Panc1 (cell line): ENCODE results near the gene GPC6. TPM values are rescaled to one million over a fixed set of nuclear protein-coding genes. Genes with fewer than 3 reads are reported as not detected.

Experiments
- ATAC-seq: fragments of 200-7000 bp; cut with Tn5 transposase; 2 replicates; pipeline ENCODE4 v1.9.1; 2020; ENCODE audit warnings: mild to moderate bottlenecking, moderate library complexity
- BruUV-seq: library from RNA; stranded (reverse); fragments of 400-500 nt; replicated peaks from 2 replicates; lab custom pipeline; 2021; lab: Mats Ljungman, UMichigan
- CTCF ChIA-PET: fragments of 300-600 bp; sonication (Branson Sonifier 250); formaldehyde crosslinking; loops from one replicate; lab custom pipeline; 2022; ENCODE audit warnings: antibody characterized with exemption; lab: Charles Lee
- POLR2A ChIA-PET: fragments of 300-600 bp; sonication (Branson Sonifier 250); formaldehyde crosslinking; loops from one replicate; lab custom pipeline; 2022; ENCODE audit warnings: antibody characterized with exemption; lab: Charles Lee
- DNase-seq: peaks from one replicate; pipeline ENCODE4 v3.0.0-alpha.2; 2010; ENCODE audit warnings: low read depth, low spot score
- H3K27ac ChIP-seq: 2 replicates; pipeline ENCODE4 v1.5.1; 2011; ENCODE audit warnings: mild to moderate bottlenecking, low read length, inconsistent platforms
- H3K27me3 ChIP-seq: fragments of 200-500 bp; sonication (Bioruptor generic); 2 replicates; pipeline ENCODE4 v1.6.0; 2014; ENCODE audit warnings: low read length, inconsistent platforms; ENCODE audit not compliant: control insufficient read depth, insufficient read depth
- H3K36me3 ChIP-seq: fragments of 200-500 bp; sonication (Bioruptor generic); 2 replicates; pipeline ENCODE4 v1.5.1; 2014; ENCODE audit warnings: inconsistent platforms, mild to moderate bottlenecking, low read length, moderate library complexity; ENCODE audit not compliant: control insufficient read depth, insufficient read depth
- H3K4me1 ChIP-seq: 2 replicates; pipeline ENCODE4 v1.5.1; 2011; ENCODE audit warnings: inconsistent platforms, mild to moderate bottlenecking, low read length, moderate library complexity; ENCODE audit not compliant: control insufficient read depth, insufficient read depth
- H3K4me3 ChIP-seq, 2 experiments: 2 replicates each; pipeline ENCODE4 v1.5.1; 2011 to 2012; ENCODE audit warnings: low read depth in 2 of 2, low read length in 2 of 2, mild to moderate bottlenecking in 2 of 2, inconsistent platforms in 1 of 2, moderate library complexity in 1 of 2
- H3K9me3 ChIP-seq: fragments of 200-500 bp; sonication (Bioruptor generic); 2 replicates; pipeline ENCODE4 v1.5.1; 2014; ENCODE audit warnings: low read depth, mild to moderate bottlenecking, inconsistent platforms, low read length, moderate library complexity; ENCODE audit not compliant: control insufficient read depth, insufficient read depth
- POLR2AphosphoS5 ChIP-seq: IDR thresholded peaks from 2 replicates; pipeline ENCODE4 v1.6.1; 2012; ENCODE audit warnings: mild to moderate bottlenecking, low read depth, low read length, moderate library complexity
- SIN3A ChIP-seq: IDR thresholded peaks from 2 replicates; pipeline ENCODE4 v1.6.1; 2012; ENCODE audit warnings: low read depth, mild to moderate bottlenecking, low read length, moderate library complexity, borderline replicate concordance; ENCODE audit not compliant: insufficient read depth
- TCF7L2 ChIP-seq: IDR thresholded peaks from 2 replicates; pipeline ENCODE4 v1.6.1; 2011; ENCODE audit warnings: mild to moderate bottlenecking, low read depth, low read length, inconsistent platforms
- in situ Hi-C: cut with HindIII; loops from 2 replicates; pipeline ENCODE4 v1.10.0; 2016; ENCODE audit warnings: low sequenced_read_pairs, low pct_unique_long_range_greater_than_20kb
- intact Hi-C: fragments of 100-400 bp; cut with micrococcal nuclease; formaldehyde crosslinking; loops from one replicate; pipeline ENCODE4 v1.10.0; 2022; ENCODE audit not compliant: unreplicated experiment
- total RNA-seq: library from RNA; stranded (reverse); gene quantifications from one replicate; pipeline ENCODE4 v1.2.1, GENCODE V29; 2021; ENCODE audit not compliant: unreplicated experiment
- TF ChIP-seq, protein P1 (sequence below): fragments of 450-650 bp; IDR thresholded peaks from 2 replicates; pipeline ENCODE4 v1.5.1; 2017; ENCODE audit warnings: mild to moderate bottlenecking
- TF ChIP-seq, protein P2 (sequence below), 2 experiments: IDR thresholded peaks; 2 replicates each; pipeline ENCODE4 v1.6.1; 2011 to 2012; ENCODE audit warnings: low read depth in 2 of 2, control low read depth in 1 of 2, low read length in 1 of 2, mild to moderate bottlenecking in 1 of 2, moderate library complexity in 1 of 2; ENCODE audit not compliant: insufficient read depth in 1 of 2

The GPC6 gene
- total RNA-seq, 1 experiment from 2014 or later, result 4.8 TPM

DNA sequence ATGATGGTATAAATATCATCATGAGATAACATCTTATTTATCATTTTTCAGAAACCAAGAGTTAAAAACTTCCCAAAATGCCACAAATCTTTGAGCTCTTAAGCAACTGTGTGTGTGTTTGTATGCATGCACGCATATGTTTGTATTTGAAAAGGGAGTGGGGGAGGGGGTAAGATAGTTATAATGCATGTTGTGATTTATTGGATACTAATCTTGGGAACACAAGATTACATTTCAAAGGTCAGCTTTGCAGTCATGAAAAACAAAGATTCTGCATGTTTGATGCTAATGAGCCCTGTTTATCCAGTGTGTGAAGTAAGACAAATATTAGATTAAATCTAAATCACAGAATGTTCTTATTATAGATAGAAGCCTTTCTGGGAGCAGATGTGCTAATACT, 897.0 kb downstream of the GPC6 start:
- DNase-seq (no peak), ATAC-seq (no peak)
- ChIA-PET POLR2A (no interaction called here), CTCF (no interaction called here)
- no peaks in the 10 kb centered on the region for H3K4me1 ChIP-seq
- no peaks in the 10 kb centered on the region for H3K27me3 ChIP-seq
- H3K9me3 ChIP-seq, result no peaks in the 10 kb centered on the region
- intact Hi-C loops, result no loop called here
- in situ Hi-C loops, result no loop called here
- H3K4me3 ChIP-seq, result no peak overlapping the region
- BruUV-seq, result no TSS peak
- no peak overlapping the region for H3K27ac ChIP-seq
- H3K36me3 ChIP-seq, result no peaks in the 10 kb centered on the region
- TF ChIP-seq POLR2AphosphoS5, result no peak
- TF ChIP-seq, protein P1, sequence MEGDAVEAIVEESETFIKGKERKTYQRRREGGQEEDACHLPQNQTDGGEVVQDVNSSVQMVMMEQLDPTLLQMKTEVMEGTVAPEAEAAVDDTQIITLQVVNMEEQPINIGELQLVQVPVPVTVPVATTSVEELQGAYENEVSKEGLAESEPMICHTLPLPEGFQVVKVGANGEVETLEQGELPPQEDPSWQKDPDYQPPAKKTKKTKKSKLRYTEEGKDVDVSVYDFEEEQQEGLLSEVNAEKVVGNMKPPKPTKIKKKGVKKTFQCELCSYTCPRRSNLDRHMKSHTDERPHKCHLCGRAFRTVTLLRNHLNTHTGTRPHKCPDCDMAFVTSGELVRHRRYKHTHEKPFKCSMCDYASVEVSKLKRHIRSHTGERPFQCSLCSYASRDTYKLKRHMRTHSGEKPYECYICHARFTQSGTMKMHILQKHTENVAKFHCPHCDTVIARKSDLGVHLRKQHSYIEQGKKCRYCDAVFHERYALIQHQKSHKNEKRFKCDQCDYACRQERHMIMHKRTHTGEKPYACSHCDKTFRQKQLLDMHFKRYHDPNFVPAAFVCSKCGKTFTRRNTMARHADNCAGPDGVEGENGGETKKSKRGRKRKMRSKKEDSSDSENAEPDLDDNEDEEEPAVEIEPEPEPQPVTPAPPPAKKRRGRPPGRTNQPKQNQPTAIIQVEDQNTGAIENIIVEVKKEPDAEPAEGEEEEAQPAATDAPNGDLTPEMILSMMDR, result no peak
- TF ChIP-seq TCF7L2, result no peak
- TF ChIP-seq, protein P2, sequence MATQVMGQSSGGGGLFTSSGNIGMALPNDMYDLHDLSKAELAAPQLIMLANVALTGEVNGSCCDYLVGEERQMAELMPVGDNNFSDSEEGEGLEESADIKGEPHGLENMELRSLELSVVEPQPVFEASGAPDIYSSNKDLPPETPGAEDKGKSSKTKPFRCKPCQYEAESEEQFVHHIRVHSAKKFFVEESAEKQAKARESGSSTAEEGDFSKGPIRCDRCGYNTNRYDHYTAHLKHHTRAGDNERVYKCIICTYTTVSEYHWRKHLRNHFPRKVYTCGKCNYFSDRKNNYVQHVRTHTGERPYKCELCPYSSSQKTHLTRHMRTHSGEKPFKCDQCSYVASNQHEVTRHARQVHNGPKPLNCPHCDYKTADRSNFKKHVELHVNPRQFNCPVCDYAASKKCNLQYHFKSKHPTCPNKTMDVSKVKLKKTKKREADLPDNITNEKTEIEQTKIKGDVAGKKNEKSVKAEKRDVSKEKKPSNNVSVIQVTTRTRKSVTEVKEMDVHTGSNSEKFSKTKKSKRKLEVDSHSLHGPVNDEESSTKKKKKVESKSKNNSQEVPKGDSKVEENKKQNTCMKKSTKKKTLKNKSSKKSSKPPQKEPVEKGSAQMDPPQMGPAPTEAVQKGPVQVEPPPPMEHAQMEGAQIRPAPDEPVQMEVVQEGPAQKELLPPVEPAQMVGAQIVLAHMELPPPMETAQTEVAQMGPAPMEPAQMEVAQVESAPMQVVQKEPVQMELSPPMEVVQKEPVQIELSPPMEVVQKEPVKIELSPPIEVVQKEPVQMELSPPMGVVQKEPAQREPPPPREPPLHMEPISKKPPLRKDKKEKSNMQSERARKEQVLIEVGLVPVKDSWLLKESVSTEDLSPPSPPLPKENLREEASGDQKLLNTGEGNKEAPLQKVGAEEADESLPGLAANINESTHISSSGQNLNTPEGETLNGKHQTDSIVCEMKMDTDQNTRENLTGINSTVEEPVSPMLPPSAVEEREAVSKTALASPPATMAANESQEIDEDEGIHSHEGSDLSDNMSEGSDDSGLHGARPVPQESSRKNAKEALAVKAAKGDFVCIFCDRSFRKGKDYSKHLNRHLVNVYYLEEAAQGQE (IDR thresholded peaks at IDR 0.05; ENCODE audit: insufficient read depth in 1 of 2, low read depth in 2 of 2, low read length in 1 of 2), result no peak
- TF ChIP-seq SIN3A, result no peak

DNA sequence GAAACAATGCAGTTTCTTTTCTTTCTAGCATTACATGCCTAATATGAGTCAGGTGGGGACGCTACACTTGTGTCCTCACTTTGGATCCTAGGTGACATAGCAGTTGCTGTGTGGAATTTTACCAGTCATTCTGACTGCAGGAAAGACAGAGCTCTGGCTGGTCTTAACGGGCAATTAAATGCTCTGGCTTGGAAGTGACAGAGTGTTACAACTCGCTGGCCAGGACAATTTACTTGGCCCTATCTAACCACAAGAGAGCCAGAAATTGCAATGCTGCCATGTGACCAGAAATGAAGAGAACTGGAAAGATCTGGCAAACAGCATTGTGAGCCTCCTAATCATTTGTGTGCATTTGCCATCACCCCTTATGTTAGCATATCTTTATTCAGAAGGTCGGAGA, 901.8 kb downstream of the GPC6 start:
- H3K9me3 ChIP-seq, result no peaks in the 10 kb centered on the region
- no peaks in the 10 kb centered on the region for H3K4me1 ChIP-seq
- no peak overlapping the region for H3K27ac ChIP-seq
- no peak for ATAC-seq
- TF ChIP-seq, protein P1, result no peak
- TF ChIP-seq SIN3A (no peak), TCF7L2 (no peak), POLR2AphosphoS5 (no peak)
- TF ChIP-seq, protein P2 (IDR thresholded peaks at IDR 0.05; ENCODE audit: insufficient read depth in 1 of 2, low read depth in 2 of 2, low read length in 1 of 2), result no peak
- no peaks in the 10 kb centered on the region for H3K27me3 ChIP-seq
- ChIA-PET POLR2A (no interaction called here), CTCF (no interaction called here)
- intact Hi-C loops, result no loop called here
- no TSS peak for BruUV-seq
- H3K36me3 ChIP-seq, result no peaks in the 10 kb centered on the region
- H3K4me3 ChIP-seq, result no peak overlapping the region
- in situ Hi-C loops, result no loop called here
- no peak for DNase-seq
